T-helper 1 cell (primary cell): Measurements from ENCODE around the gene CYTL1.
"Not testable (repeated sequence)": the region's sequence is repeated elsewhere in the genome, so short reads cannot be mapped to it uniquely, and the experiment has no call there.

Experiments
- DNase-seq, 5 donors: peaks; one replicate each; pipeline ENCODE4 v3.0.0-alpha.2; 2012 to 2020

CYTL1 gene

GRCh38 chr4:5033281-5033841 lies 14.1 kb upstream of the CYTL1 start:
- no peak for DNase-seq

- DNase-seq, result no peak
Observed at GRCh38 chr4:5032813-5033212, 13.6 kb upstream of the CYTL1 start.

GRCh38 chr4:5030927-5031326 lies 11.7 kb upstream of the CYTL1 start:
- DNase-seq, result no peak

GRCh38 chr4:5030221-5030620 lies 11.0 kb upstream of the CYTL1 start:
- no peak for DNase-seq

- DNase-seq, result no peak
Observed at GRCh38 chr4:5029447-5029846, 10.2 kb upstream of the CYTL1 start.

- DNase-seq, result no peak
Observed at GRCh38 chr4:5028480-5028879, 9.2 kb upstream of the CYTL1 start.

GRCh38 chr4:5027346-5027745 lies 8.1 kb upstream of the CYTL1 start:
- DNase-seq, result no peak

GRCh38 chr4:5026371-5026770 lies 7.1 kb upstream of the CYTL1 start:
- no peak for DNase-seq

- no peak for DNase-seq
Observed at GRCh38 chr4:5024673-5025072, 5.4 kb upstream of the CYTL1 start.

- no peak for DNase-seq
Observed at GRCh38 chr4:5021546-5021945, 2.3 kb upstream of the CYTL1 start.

- DNase-seq, result no peak
Observed at GRCh38 chr4:5020341-5020740, 1.1 kb upstream of the CYTL1 start.

- no peak for DNase-seq
Observed at GRCh38 chr4:5019796-5020195, 538 bp upstream of the CYTL1 start.

- DNase-seq, result no peak
Observed at GRCh38 chr4:5018603-5019002, 655 bp downstream of the CYTL1 start.

GRCh38 chr4:5018096-5018495 lies 1.2 kb downstream of the CYTL1 start:
- DNase-seq, result no peak

GRCh38 chr4:5014007-5014682 lies 5.1 kb downstream of the CYTL1 start:
- no peak for DNase-seq

GRCh38 chr4:5012958-5013357 lies 6.3 kb downstream of the CYTL1 start:
- no peak for DNase-seq

GRCh38 chr4:5012244-5012898 lies 6.9 kb downstream of the CYTL1 start:
- no peak for DNase-seq

GRCh38 chr4:5010984-5011383 lies 8.3 kb downstream of the CYTL1 start:
- DNase-seq, result no peak

GRCh38 chr4:5009796-5010195 lies 9.5 kb downstream of the CYTL1 start:
- no peak for DNase-seq

GRCh38 chr4:5006932-5007331 lies 12.3 kb downstream of the CYTL1 start:
- DNase-seq, result not testable (repeated sequence)

GRCh38 chr4:5004496-5004895 lies 14.8 kb downstream of the CYTL1 start:
- no peak for DNase-seq

GRCh38 chr4:5003918-5004317 lies 15.3 kb downstream of the CYTL1 start:
- DNase-seq, result no peak

- DNase-seq, result no peak
Observed at GRCh38 chr4:5003372-5003857, 15.8 kb downstream of the CYTL1 start.

GRCh38 chr4:5001641-5002040 lies 17.6 kb downstream of the CYTL1 start:
- DNase-seq, result not testable (repeated sequence)
